ENCODE results near the gene MRPL49.
A peak's percentile ranks its signal among the peaks of the same experiment; 100 is the strongest.
"Not testable (repeated sequence)": the region's sequence is repeated elsewhere in the genome, so short reads cannot be mapped to it uniquely, and the experiment has no call there.

The MRPL49 gene

DNA sequence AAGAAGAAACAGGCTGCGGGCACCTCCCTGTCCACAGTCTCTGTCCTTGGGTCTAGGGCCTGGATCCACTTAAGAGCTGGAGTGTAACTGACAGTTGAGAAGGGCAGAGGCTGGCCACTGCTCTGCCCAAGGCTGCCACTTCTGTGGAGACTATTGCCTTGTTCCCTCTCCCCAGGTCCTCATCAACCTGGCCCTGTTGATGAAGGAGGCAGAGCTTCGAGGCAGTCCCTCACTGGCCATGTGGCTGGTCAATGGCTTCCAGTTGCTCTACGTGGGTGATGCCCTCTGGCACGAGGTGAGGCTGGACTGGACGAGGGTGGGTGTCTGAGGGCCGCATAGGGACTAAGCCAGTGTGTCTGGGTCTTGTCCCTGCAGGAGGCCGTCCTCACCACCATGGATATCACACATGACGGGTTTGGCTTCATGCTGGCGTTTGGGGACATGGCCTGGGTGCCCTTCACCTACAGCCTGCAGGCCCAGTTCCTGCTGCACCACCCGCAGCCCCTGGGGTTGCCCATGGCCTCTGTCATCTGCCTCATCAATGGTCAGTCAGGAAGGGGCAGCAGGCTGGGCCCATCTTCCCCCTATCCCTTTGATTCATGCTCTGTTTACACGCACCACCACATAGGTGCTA is 7.5 kb upstream of the MRPL49 start:
- DNase-seq, result no peak
- intact Hi-C loops (cut with DNase I), result loop anchor here (10.0 kb wide), 1 partner anchor 190 kb away; the partner anchor contains the start of gene PPP2R5B

DNA sequence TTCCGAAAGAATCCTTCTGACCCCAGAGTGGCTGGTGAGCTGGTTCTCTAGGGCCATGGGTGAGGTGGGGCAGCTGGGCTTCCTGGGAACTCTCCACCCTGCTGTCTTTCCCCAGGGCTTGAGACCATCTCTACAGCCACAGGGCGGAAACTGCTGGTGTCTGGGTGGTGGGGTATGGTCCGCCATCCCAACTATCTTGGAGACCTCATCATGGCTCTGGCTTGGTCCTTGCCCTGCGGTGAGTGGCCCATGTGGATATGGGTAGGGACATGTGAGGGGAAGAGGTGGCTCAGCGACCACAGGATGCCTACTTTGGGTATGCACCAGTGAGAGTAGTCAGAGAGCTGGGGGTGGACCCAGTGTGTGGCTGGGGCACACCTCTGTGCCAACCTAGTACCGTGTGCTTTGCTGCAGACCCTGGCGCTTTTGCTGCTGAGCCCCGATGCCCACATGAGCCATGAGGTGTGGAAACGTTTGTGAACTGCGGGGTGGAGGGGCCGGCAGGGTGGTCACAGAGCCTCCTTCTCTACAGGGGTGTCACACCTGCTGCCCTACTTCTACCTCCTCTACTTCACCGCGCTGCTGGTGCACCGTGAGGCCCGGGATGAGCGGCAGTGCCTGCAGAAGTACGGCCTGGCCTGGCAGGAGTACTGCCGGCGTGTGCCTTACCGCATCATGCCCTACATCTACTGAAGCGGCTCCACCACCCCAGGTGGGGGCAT is 6.6 kb upstream of the MRPL49 start:
- no peak for DNase-seq
- intact Hi-C loops (cut with DNase I), result loop anchor here (2.0 to 10.0 kb wide), 3 partner anchors 31 to 191 kb away; partner anchors contain the start of genes CDCA5, PPP2R5B and ZFPL1

DNA sequence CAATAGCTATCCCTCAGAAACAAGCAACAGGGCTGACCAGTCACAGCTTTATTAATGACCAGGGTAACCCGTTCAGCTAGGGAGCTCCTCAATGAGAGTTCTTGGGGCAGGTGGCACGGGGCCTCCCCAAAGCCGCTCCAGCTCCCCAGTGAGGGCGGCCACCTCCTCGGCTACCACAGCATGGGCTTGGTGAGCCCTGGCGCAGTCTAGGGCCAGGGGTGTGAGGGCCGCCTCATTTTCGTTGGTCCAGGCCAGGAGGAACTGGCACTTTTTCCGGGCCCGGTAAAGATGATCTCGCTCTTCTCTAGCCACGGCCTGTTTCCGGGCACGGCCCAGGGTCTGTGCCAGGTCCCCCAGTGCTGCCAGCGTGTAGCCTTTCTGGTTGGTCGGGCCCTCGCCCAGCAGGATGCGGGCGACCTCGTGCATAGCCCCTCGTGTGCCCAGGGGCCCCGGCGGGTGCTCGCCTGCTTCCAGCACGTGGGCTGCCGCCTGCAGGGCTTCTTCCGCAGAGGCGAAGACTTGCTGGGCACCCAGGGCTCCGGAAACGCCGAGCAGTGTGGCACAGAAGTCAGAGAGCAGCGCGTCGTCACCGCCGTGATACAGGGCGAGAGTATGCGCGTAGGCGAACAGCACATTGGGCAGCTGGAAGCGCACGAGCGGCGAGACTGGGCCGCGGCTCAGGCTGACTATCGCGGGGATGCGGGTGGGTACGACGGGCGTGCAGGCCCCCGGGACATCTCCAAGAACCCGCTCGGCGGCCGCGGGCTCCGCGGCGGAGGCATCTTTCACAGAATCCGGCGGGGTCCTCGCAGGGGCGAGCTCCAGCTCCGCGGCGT is 5.5 kb upstream of the MRPL49 start:
- intact Hi-C loops (cut with DNase I), result loop anchor here (2.0 to 10.0 kb wide), 3 partner anchors 32 to 192 kb away; partner anchors contain the start of genes CDCA5, PPP2R5B and ZFPL1

DNA sequence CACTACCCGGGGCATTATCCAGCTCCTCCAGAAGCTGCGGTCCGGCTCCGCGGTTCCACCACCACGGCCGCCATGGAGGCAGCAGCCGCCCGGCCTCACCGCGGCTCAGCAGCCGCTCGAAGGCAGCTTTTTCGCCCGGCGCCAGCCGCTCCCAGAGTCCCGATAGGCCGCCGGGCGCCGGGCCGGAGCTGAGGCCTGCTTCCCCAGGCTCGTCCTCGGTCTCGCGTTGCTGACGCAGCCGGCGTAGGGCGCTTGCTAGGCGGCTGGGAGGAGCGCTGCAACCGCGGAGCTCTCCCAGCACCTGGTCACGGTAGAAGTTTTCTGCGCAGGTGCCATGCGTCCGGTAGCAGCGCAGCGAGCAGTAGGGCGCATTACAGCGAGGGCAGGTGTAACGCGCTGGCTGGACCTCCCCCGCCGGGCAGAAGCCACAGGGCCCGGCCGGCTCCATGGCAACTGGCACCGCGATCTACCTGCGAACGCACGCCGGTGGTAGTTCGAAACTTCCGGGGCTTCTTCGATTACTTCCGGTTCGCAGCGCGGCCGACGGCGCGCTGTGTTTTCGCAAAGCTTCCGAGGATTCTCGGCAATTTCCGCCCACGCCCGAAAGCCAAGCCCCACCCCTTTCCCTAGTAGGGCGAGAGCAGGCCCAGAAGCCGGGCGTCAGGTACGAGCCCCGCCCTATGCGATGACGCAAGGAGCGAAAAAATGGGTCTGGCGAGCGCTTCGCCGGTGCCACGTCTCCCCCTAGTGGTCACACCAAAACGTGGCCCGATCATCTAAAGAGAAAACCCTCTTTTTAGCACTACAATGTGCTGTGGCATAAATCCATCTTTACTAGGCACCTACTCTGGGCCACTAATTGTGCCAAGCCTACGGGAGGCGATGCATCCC is 4.7 kb upstream of the MRPL49 start, which contains the start of gene ZNHIT2:
TSS of gene ZNHIT2 (minus strand) at position 496 of the 891 bp plus-strand sequence. CDS start at position 448, 48 bp downstream.
- intact Hi-C loops (cut with DNase I), result loop anchor here (2.0 to 10.0 kb wide), 3 partner anchors 33 to 193 kb away; partner anchors contain the start of genes CDCA5, PPP2R5B and ZFPL1
- DNase-seq, result peak; percentile 98 to 100 (median 100)

More for the DNA sequence above, 5.5 kb upstream of the MRPL49 start:
- peak in 16 of 42 donors; percentile 18 to 55 (median 41) for DNase-seq

DNA sequence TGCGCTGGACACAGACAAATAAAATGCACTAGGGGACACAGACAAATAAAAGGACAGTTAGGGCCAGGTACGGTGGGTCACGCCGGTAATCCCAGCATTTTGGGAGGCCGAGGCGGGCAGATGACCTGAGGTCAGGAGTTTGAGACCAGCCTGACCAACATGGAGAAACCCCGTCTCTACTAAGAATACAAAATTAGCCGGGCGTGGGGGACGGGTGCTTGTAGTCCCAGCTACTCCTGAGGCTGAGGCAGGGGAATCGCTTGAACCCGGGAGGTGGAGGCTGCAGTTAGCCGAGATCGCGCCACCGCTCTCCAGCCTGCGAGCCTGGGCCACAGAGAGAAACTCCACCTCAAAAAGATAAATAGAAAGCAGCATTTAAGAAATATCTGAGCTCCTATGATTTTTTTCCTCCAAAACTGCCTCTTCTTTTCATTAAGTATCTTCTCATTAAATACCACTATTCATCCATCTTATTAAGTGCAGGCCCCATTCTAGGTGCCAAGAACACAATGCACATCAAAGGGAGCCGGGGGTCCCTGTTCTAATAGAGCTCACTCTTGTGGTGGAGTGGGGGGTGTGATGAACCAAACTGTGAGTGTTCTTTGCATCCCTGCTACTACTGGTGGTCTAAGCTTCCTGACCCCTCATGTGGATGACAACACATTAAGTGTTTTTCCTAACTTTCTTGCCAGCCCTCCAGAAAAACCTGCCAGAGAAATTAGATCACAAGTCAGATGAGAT is 3.9 kb upstream of the MRPL49 start:
- intact Hi-C loops (cut with DNase I), result loop anchor here (10.0 kb wide), 1 partner anchor 193 kb away; the partner anchor contains the start of gene PPP2R5B
- DNase-seq, result no peak

DNA sequence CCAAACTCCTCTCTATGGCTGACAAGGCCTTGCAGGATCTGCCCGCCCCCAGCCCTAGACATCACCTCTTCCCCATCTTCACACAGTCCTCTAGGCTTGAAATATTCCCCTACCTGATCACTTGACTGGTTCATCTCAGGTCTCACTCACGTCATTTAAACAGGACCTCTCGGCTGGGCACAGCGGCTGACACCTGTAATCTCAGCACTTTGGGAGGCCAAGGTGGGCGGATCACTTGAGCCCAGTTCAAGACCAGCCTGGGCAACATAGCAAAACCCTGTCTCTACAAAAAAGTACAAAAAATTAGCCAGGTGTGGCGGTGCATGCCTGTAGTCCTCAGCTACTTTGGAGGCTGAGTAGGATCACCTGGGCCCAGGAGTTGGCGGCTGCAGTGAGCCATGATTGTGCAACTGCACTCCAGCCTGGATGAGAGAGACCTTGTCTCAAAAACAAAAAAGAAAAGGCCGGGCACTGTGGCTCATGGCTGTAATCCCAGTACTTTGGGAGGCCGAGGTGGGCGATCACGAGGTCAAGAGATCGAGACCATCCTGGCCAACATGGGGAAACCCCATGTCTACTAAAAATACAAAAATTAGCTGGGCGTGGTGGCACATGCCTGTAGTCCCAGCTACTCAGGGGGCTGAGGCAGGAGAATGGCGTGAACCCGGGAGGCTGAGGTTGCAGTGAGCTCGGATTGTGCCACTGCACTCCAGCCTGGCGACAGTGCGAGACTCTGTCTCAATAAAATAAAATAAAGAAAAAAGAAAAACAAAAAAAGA is 3.0 kb upstream of the MRPL49 start:
- DNase-seq, result not testable (repeated sequence)
- intact Hi-C loops (cut with DNase I), result loop anchor here (10.0 kb wide), 1 partner anchor 194 kb away; the partner anchor contains the start of gene PPP2R5B

DNA sequence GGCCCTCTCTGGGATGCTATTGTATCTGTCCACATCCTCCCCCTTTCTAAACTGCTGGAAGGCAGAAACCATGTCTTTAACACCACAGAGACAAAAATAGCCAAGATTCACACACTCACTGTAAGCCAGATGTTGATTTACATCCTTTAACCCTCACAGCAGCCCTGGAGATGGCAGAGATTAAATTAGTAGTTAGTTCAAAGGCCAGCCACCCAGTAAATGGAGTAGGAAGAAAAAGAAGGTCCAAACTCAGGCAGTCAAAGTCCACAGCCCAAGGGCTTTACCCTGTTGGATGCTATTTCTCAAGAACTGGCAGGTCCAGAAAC is 2.5 kb upstream of the MRPL49 start:
- no peak for DNase-seq
- intact Hi-C loops (cut with DNase I), result loop anchor here (10.0 kb wide), 1 partner anchor 195 kb away; the partner anchor contains the start of gene PPP2R5B

DNA sequence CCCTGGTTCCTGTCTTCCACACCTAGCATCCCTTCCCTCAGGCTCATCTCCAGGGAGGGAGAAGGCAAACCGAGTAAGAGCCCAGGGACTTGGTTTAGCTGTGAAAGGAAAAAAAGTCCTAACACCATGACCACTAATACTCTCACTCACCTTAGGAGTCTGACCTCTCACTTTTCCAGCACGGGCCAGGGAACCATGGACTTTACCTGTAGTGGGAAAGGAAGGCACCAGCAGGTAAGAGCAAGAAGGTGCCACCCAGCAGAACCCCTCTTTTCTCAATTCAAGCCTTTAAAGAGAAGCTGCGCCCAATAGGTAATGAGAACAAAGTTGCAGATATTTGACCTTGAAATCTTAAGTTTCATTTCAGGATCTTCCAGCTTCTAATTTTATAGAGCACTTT is 1.3 kb upstream of the MRPL49 start:
- DNase-seq, result no peak
- intact Hi-C loops (cut with DNase I), result loop anchor here (10.0 kb wide), 1 partner anchor 316 kb away; the partner anchor contains the start of gene MAP4K2

DNA sequence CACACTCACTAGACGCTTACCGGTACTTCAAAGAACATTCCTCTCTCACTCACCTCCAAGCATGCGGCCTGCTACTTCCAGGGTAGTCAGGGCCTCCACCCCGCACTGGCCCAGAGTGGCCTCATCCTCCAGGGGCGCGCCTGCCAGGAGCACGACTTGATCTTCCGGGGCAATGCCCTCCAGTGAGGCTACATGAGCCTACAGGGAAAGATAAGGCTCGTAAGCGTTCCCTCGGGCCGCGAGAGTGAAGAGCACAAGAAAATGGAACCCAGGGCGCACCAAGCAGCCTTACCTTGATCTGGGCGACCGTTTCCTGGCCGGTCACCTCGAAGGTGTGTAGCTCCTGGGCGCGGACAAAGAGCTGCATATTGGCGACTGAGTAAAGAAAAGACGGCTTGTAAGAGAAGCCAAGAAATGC is 665 bp upstream of the MRPL49 start:
- no peak for DNase-seq
- intact Hi-C loops (cut with DNase I), result loop anchor here (10.0 kb wide), 1 partner anchor 317 kb away; the partner anchor contains the start of gene MAP4K2

DNA sequence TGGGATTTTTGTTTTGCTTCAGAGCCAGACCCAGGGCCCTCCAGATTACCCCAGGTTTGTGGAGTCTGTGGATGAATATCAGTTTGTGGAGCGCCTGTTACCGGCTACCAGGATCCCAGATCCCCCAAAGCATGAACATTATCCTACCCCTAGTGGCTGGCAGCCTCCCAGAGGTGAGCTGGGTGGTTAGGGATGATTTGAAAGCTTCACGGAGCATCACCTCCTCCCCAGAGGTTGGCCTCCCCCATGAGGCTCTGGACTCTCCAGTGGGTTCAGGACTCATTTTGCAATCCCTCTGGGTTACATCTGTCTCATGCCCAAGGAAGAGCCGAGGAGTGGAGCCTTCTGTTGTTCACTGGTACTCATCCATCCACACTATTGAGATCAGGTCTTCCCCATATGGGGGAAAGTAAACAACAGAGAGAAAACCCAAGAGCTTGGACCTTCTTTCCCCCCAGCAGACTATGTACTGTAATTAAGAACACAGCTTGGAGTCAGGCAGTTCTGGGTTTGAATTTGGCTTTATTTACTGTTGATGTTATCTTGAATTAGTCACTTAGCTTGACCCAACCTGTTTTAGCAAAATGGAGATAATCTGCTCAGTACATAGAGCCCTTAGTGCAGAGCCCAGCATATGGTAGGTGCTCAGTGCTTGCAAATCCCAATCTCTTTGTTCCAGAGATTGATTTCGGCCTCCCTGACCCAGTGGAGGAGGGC is 2.5 kb downstream of the MRPL49 start:
- no peak for DNase-seq
- intact Hi-C loops (cut with DNase I), result loop anchor here (10.0 kb wide), 1 partner anchor 320 kb away; the partner anchor contains the start of gene MAP4K2

DNA sequence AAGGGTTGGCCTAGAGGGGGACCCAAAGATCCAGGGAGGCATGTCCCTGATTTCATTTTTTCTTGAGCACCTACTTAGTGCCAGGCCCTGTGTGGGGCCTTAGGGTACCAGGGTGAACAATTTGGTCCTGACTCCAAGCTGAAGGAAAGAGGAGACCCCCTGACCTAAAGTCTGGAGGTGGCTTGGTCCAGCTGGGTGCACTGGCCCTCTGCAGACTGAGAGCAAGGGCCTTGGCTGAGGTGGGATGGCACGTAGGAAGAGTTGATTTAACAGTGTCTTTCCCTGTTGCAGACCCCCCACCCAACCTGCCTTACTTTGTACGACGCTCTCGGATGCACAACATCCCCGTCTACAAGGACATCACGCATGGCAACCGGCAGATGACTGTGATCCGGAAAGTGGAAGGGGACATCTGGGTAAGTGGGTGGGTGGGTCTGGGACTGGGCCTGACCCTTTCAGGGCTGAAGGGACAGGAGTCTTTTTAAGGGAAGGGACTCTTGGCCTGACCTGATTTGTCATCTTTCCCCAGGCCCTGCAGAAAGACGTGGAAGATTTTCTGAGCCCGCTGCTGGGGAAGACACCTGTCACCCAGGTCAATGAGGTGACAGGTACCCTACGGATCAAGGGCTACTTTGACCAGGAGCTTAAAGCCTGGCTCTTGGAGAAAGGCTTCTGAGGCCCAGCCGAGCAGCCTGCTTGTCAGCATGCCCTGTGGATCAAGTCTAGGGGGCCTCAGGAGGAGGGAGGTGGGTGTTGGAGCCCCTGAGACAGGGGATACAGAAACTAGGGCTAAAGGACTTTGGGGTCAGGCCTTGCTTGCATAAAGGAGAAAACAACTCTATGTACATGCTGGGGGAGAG is 3.3 kb downstream of the MRPL49 start:
- intact Hi-C loops (cut with DNase I), result loop anchor here (10.0 kb wide), 1 partner anchor 321 kb away; the partner anchor contains the start of gene MAP4K2
- DNase-seq, result no peak

DNA sequence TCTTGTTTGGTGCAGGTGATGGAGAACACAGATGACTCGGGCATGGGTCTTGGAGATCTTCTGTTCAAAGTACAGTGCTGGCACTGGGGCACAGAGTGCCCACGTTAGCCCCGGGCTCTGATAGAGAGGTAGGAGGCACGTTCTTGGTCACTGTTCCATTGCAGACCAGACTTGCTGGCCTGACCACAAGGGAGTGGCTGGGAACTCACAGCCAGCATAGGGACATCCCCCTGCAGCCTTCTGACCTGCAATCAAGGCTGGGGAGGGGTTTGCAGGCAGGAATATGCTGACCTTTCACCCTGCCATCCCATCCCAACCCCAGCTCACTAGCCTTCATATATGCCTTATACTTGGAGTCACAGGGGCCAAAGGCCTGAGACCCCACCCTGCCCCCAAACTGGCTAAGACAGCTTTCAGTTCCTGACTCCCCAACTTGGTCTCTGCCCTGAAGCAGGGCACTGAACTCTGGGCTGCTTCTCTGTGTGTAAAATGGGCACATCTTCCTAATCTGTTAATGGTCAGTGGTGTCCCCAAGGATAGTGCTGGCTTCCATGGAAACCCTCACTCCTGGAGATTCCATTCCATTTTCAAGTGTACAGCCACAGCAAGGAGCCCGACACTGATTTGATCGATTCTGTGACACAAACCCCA is 4.6 kb downstream of the MRPL49 start:
- no peak for DNase-seq
- intact Hi-C loops (cut with DNase I), result loop anchor here (10.0 kb wide), 1 partner anchor 322 kb away; the partner anchor contains the start of gene MAP4K2

DNA sequence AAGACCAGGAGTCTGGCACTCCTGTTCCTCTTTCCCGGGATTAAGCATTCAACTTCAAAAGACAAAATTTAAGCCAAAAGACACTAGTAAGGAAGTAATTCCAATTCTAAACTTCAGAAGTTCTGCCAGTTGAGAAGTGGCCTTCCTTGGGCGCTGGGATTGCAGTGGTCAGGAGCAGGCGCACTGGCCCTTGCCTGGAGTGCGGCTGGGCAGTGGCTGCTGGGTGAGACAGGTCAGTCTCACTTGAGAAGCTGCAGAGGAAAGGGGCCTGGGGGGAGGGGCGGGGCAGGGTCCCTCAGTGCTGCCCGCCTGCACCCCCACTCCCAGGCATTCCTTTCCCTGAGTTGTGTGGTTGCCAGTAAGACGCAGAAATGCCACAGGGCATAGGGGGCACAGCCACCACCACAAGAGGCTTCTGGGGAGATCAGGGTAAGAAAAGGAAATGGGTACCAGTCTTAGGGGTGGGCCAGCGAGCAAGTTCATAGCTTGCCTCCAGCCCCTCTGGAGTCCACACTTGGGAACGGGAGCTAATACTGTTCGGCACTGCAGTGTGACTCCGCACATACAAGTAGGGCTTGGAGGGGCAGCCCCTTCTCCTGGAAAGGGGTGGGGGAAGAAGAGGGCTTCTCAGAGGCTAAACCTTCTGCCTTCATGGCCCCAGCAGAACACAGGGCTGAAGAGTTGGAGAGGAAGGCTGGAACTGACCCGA is 5.5 kb downstream of the MRPL49 start:
- no peak for DNase-seq
- intact Hi-C loops (cut with DNase I), result loop anchor here (10.0 kb wide), 1 partner anchor 323 kb away; the partner anchor contains the start of gene MAP4K2

Measured in head of caudate nucleus (tissue), 42 donors.